Vagina (tissue), 2 donors: ENCODE measurements around the gene SIAH1. TPM values are rescaled to one million over a fixed set of nuclear protein-coding genes. Genes with fewer than 3 reads are reported as not detected.

ENCODE experiments used
- DNase-seq, 2 donors: peaks; one replicate each; pipeline ENCODE4 v3.0.0-alpha.2; 2017; ENCODE audit errors: extremely low spot score in 2 of 2
- H3K27ac ChIP-seq: fragments of 200-600 bp; sonication (generic); one replicate; pipeline ENCODE4 v1.5.1; 2019
- H3K27me3 ChIP-seq: fragments of 200-600 bp; sonication (generic); one replicate; pipeline ENCODE4 v1.5.1; 2019
- H3K36me3 ChIP-seq, 2 donors: fragments of 200-600 bp; sonication (generic); one replicate each; pipeline ENCODE4 v1.5.1; 2017 to 2019
- H3K4me1 ChIP-seq: fragments of 200-600 bp; sonication (generic); one replicate; pipeline ENCODE4 v1.5.1; 2019
- H3K4me3 ChIP-seq, 2 donors: fragments of 200-600 bp; sonication (generic); 1 replicate in 1 of 2; 2 replicates in 1 of 2; pipeline ENCODE4 v1.5.1; 2016 to 2019
- H3K9me3 ChIP-seq: fragments of 200-600 bp; sonication (generic); one replicate; pipeline ENCODE4 v1.5.1; 2019
- POLR2A ChIP-seq, 2 donors: fragments of 450-650 bp; IDR thresholded peaks; one replicate each; pipeline ENCODE4 v1.6.1; 2017; ENCODE audit warnings: antibody characterized with exemption in 2 of 2, mild to moderate bottlenecking in 2 of 2, moderate library complexity in 2 of 2
- POLR2AphosphoS5 ChIP-seq, 2 donors: sonication (generic); formaldehyde crosslinking; IDR thresholded peaks; one replicate each; pipeline ENCODE4 v1.9.0; 2017; ENCODE audit warnings: antibody characterized with exemption in 2 of 2, mild to moderate bottlenecking in 2 of 2, low read depth in 1 of 2; ENCODE audit not compliant: insufficient read depth in 1 of 2
- intact Hi-C: fragments of 100-400 bp; cut with DNase I; formaldehyde crosslinking; loops from one replicate; pipeline ENCODE4 v1.15.1; 2023
- total RNA-seq: library from RNA; depleted of rRNA; stranded (reverse); fragments of >200 nt; gene quantifications from one replicate; pipeline ENCODE4 v1.2.3, GENCODE V29; 2016
- TF ChIP-seq, protein P1 (sequence below), 3 experiments: fragments of 450-650 bp in 2 of 3; fragments of 200-600 bp in 1 of 3; sonication (generic) in 1 of 3; IDR thresholded peaks; one replicate each; pipeline ENCODE4 v1.5.1; 2017 to 2019; ENCODE audit warnings: antibody characterized with exemption in 3 of 3, mild to moderate bottlenecking in 2 of 3, moderate library complexity in 2 of 3

SIAH1 gene
- total RNA-seq, 1 donor from 2014 or later: 26.8 TPM

DNA sequence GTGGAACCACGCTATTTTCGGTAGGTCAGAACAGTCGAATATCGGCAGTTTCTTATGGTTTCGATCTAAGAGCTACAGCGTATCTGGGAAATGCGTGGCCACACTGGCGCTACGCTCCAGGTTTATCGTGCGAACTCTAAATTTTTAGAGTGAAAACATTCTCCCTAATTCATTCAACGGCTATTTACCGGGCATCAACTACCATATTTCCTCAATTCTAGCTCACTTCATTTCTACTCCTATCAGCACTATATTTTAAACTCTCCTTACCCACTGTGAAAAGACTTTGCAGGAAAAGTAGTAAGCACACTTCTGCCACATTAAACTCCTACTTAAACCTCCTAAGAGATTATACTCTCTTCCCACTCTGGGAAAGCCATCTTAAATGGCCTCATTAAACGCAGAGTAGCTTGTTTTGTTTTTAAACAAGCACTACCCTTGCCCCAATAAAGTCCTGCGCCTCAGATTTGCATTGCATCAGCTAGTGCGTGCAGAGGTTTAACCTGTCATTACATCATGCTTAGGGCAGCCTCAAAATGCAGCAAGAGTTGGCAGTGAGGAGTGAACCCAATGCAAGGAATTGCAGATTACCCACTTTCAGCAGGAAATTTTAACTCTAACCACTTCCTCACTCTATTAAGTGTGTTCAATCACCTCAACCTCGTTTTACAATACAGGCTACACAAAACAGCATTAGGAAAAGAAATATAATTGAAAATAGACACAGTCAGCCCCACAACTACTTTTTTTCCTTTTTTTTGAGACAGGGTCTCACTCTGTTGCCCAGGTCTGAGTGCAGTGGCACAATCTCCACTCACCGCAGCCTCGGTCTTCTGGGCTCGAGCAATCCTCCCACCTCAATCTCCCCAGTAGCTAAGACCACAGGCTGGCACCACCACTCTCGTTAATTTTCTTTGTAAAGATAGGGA lies 18.8 kb downstream of the SIAH1 start:
- no peaks in the 10 kb centered on the region for H3K27me3 ChIP-seq
- no peaks in the 10 kb centered on the region for H3K9me3 ChIP-seq
- peaks cover 0 to 7% of the 10 kb centered on the region in 2 donors for H3K36me3 ChIP-seq
- TF ChIP-seq POLR2AphosphoS5 (IDR thresholded peaks at IDR 0.05; ENCODE audit: insufficient read depth in 1 of 2, low read depth in 1 of 2): peak in 1 of 2 donors; percentile 80
- TF ChIP-seq POLR2A (IDR thresholded peaks at IDR 0.05): peak in 1 of 2 donors; percentile 11
- TF ChIP-seq, protein P1, sequence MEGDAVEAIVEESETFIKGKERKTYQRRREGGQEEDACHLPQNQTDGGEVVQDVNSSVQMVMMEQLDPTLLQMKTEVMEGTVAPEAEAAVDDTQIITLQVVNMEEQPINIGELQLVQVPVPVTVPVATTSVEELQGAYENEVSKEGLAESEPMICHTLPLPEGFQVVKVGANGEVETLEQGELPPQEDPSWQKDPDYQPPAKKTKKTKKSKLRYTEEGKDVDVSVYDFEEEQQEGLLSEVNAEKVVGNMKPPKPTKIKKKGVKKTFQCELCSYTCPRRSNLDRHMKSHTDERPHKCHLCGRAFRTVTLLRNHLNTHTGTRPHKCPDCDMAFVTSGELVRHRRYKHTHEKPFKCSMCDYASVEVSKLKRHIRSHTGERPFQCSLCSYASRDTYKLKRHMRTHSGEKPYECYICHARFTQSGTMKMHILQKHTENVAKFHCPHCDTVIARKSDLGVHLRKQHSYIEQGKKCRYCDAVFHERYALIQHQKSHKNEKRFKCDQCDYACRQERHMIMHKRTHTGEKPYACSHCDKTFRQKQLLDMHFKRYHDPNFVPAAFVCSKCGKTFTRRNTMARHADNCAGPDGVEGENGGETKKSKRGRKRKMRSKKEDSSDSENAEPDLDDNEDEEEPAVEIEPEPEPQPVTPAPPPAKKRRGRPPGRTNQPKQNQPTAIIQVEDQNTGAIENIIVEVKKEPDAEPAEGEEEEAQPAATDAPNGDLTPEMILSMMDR (IDR thresholded peaks at IDR 0.05): no peak
- peak overlapping the region; percentile 56 to 61 for H3K4me3 ChIP-seq
- intact Hi-C loops: no loop called here
- H3K27ac ChIP-seq: peak overlapping the region; percentile 88
- DNase-seq: no peak
- peaks cover 50% of the 10 kb centered on the region for H3K4me1 ChIP-seq

DNA sequence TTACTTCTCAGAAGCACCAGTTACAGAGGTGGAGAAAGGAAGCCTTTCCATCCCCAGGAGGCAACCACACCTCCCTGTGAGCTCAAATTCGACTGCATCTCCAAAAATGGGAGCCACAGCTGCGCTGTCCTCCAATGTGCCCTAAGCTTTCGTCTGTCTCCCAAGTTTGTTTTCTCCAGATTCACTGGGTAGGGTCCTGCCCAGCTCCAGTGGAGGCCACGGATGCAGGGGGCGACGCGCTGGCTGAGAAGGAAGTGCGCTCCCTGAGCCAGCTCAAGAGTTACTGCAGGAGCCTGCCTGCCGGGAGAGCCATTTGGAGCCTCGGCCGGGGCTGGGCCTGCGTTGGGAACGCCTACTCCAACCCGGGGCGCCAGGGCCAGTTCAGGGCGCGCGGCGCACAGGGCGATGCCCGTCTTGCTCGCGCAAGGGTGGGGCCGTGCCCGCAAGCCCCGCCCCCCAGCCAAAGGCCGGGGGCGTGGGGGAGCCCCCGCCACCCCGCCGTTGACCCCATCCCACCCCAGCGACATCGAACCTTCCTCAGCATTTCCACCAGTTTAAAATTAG lies 19.5 kb downstream of the SIAH1 start:
- Histone ChIP-seq H3K27ac (peak overlapping the region; percentile 88), H3K36me3 (peaks cover 0 to 10% of the 10 kb centered on the region in 2 donors), H3K4me3 (peak overlapping the region; percentile 56 to 61), H3K9me3 (no peaks in the 10 kb centered on the region), H3K4me1 (peaks cover 45% of the 10 kb centered on the region), H3K27me3 (no peaks in the 10 kb centered on the region)
- intact Hi-C loops: no loop called here
- TF ChIP-seq POLR2AphosphoS5 (IDR thresholded peaks at IDR 0.05; ENCODE audit: insufficient read depth in 1 of 2, low read depth in 1 of 2) (peak in 1 of 2 donors; percentile 93), POLR2A (IDR thresholded peaks at IDR 0.05) (peak; percentile 58 to 75)
- TF ChIP-seq, protein P1 (IDR thresholded peaks at IDR 0.05): no peak
- peak in 1 of 2 donors; percentile 90 for DNase-seq

DNA sequence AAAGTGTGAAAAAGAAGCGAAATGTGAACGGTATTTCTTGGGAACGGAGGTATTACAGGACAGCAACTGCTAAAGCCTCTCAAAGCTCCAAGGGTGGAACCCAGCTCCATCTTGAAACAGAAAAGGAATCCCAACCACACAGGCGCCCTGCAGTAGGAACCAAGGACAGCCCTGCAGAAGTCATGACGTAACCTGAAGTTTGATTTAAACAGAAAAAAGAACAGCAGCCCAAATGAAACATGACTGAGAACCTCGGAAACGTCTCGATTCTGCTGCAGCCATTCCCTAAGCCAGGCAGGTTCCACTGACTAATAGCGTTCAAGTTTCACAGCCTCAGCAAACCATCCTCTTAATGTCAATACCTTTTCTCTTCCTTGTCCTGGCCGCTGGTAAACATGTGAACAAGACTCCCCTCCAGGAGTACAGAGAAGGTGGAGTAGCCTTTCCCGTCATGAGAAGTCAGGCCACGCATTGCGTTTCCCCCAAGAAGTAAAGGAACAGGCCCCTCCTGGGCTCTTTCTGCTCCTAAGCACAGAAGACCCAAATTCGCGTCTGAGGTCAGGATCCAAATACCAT lies 20.1 kb downstream of the SIAH1 start:
- Histone ChIP-seq H3K4me1 (peaks cover 39% of the 10 kb centered on the region), H3K36me3 (peaks cover 0 to 10% of the 10 kb centered on the region in 2 donors), H3K27me3 (no peaks in the 10 kb centered on the region), H3K27ac (peak overlapping the region; percentile 88), H3K4me3 (peak overlapping the region; percentile 56 to 61), H3K9me3 (no peaks in the 10 kb centered on the region)
- intact Hi-C loops: no loop called here
- TF ChIP-seq POLR2A (IDR thresholded peaks at IDR 0.05): no peak
- TF ChIP-seq POLR2AphosphoS5 (IDR thresholded peaks at IDR 0.05; ENCODE audit: insufficient read depth in 1 of 2, low read depth in 1 of 2): no peak
- TF ChIP-seq, protein P1 (IDR thresholded peaks at IDR 0.05): no peak
- no peak for DNase-seq

DNA sequence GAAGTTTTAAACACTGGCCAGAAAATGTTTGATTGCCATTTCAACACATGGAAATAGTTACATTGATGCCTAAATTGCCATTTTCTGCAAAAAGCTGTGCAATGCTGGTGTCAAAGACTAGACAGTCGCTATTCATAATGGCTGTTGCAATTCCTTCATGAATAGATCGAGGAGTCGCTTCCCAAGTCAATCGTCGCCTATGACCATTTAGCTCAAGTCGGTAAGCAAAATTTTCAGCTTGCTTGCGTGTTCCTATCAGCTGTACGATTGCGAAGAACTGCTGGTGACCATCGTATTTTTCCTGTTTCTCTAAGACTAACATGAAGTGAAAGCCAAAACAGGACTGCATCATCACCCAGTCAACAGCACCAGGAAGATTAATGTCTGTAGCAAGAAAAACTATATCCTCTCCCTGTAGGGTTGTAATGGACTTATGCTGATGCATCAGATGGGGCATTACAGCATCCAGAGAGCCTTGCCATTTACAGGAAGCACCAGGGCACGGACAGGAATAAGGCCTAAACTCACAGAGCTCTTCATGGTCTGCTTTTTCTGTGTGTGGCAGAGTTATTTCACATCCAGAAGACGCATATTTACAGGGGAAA lies 23.6 kb downstream of the SIAH1 start:
- Histone ChIP-seq H3K27ac (no peak overlapping the region), H3K27me3 (no peaks in the 10 kb centered on the region), H3K9me3 (no peaks in the 10 kb centered on the region), H3K4me3 (no peak overlapping the region), H3K36me3 (peaks cover 0 to 10% of the 10 kb centered on the region in 2 donors), H3K4me1 (peaks cover 24% of the 10 kb centered on the region)
- intact Hi-C loops: no loop called here
- no peak for DNase-seq
- no peak for TF ChIP-seq POLR2A (IDR thresholded peaks at IDR 0.05)
- no peak for TF ChIP-seq POLR2AphosphoS5 (IDR thresholded peaks at IDR 0.05; ENCODE audit: insufficient read depth in 1 of 2, low read depth in 1 of 2)
- TF ChIP-seq, protein P1 (IDR thresholded peaks at IDR 0.05): no peak
